ENCODE data around the gene BBX. TPM values are rescaled to one million over a fixed set of nuclear protein-coding genes. Genes with fewer than 3 reads are reported as not detected.

Gene BBX
- total RNA-seq, 1 experiment from 2014 or later, result 14.8 TPM

DNA sequence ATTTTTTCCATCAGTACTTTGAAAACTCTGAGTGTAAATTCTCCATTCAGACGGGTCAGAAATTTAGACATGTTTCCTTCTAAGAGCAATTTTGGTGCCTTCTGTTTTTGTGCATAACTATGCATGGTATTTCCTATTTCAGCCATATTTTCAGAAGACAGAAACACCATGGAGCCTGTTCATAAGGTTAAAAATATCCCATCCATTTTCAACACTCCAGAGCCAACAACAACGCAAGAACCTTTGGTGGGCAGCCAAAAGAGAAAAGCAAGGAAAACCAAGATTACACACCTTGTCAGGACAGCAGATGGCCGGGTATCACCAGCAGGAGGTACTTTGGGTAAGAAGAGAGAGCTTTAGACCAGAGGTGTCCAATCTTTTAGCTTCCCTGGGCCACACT lies 275.6 kb downstream of the BBX start:
- in situ Hi-C loops (cut with HindIII; ENCODE audit: low pct_unique_long_range_greater_than_20kb, low sequenced_read_pairs), result no loop called here
- no peak for DNase-seq (ENCODE audit: low read depth)

DNA sequence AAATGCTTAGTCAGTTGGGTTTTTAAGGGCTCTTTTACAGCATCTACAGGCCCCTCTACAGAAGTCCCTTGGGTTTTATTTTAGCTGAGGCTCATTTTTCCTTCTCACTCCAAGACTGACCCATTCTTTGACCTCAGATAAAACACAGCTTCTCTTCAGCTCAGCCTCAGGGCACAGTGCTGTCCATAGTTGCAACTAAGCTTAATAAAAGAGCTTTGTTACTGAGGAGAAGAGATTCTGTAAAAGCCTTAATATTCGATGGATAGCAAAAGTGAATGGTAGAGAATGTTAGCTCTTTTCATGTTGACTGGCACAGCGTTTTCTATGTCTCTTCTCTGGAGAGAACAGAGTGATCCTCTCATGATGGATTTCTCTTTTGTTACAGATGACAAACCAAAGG lies 277.9 kb downstream of the BBX start:
- no peak for DNase-seq (ENCODE audit: low read depth)
- in situ Hi-C loops (cut with HindIII; ENCODE audit: low pct_unique_long_range_greater_than_20kb, low sequenced_read_pairs), result no loop called here

DNA sequence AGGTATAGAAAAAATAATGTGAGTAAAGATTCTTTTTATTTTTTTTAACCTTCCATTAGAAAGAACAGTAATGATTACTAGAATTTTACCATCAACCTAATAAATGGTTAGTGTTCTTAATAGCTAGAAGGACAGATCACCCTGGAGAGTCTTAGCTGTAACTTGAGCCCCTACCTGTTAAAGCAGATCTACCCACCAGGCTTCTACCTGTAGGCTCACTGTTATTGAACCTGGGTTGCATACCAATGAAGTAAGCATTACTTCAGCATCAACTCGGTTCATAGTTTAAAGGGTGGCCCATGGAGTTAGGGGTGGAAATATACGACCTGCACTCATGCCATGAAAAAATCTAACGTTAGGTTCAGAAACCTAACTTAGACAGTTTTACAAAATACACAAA lies 280.4 kb downstream of the BBX start:
- in situ Hi-C loops (cut with HindIII; ENCODE audit: low pct_unique_long_range_greater_than_20kb, low sequenced_read_pairs), result no loop called here
- no peak for DNase-seq (ENCODE audit: low read depth)

DNA sequence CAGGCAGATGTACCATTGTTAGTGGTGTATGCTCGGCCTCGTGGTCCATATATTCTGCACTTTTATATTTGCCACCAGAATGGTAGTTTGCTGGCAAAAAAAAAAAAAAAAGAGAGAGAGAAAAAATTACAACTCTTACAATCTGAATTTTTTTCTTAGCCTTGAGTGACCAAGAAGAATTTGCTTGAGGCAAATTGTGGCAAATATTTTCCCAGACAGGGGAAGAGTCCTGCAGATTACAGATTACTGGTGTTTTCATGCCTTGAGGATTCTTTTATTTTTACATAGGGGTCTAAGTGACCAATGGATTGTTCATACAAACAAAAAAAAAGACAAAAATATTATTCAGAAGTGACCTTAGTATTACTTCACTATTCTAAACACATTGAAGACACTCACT lies 283.3 kb downstream of the BBX start:
- in situ Hi-C loops (cut with HindIII; ENCODE audit: low pct_unique_long_range_greater_than_20kb, low sequenced_read_pairs), result no loop called here
- DNase-seq (ENCODE audit: low read depth), result no peak

DNA sequence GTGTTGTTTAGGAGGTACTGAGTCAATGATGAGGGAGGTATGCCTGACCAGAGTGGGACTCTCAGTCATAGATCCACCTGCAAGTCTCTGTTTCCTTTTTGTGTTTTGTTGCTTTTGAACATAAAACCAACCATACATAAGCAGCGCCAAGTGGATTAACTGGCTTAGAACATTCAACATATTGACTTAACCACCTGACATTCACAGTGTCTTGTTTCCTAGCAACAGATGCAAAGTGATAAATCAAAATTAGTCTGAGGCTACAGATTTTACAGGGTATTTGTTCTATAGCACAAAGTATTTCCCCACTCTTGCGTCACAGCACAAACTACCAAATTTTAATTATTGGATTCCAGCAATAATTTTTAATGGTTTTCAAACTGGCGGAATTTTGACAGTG lies 283.8 kb downstream of the BBX start:
- in situ Hi-C loops (cut with HindIII; ENCODE audit: low pct_unique_long_range_greater_than_20kb, low sequenced_read_pairs), result no loop called here
- no peak for DNase-seq (ENCODE audit: low read depth)

DNA sequence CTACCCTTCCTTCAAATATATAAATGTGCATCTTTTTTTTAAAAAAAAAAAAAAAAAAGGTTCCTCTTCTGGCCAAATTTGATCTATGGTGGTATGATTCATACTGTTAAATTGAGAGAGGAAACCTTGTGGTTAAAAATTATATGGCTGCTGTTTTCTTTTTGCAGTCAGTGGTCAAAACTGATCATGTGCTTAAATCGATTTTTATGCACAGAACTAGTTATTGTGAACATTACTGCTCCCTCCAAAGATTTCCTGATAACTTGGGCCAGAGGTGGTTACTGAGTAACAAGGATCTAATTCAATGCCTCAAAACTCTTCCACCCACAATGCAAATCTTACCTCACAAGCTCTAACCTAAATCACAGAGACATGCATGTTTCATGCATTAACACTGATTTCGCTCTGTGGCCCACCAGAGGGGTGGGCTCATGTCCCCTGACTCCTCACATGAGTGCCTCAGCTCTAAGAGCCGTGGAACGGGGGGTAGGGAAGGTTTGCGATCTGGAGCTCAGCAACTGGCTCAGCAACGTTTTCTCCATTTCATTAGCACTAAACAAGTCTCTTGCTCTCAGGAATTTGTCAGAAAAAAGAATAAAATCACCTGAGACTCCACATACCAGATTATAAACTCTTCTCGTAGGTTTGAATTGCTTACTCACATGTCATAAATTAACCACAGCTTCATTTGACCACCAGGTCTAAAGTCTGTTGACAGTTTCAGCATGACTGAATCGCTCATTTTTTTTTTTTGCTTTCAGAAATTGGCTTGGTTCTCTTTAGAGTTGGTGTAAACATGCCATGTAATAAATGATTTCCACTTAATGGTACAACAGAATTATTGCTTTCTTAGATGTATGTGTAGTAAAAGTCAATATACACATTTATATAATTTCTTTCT lies 287.7 kb downstream of the BBX start:
- in situ Hi-C loops (cut with HindIII; ENCODE audit: low pct_unique_long_range_greater_than_20kb, low sequenced_read_pairs), result no loop called here
- DNase-seq (ENCODE audit: low read depth), result peak; percentile 63

DNA sequence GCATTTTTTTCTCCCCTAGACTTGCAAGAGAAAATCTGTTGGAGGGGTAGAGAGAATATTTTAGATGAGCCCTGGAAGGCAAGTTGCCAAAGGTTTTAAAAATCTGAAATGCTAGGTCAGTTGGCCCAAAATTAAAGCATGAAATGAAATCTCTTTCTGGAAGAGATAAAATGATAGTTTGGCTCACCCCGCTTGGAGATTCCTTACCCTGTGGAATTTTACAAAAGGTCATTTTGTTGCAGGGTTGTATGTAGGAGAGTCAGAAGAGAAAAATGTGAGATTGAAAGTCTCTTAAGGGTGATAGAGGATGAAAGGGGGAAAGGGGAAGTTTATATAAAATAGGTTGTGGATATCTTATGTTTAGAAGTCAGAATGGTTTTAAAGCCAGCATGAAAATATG lies 290.3 kb downstream of the BBX start:
- DNase-seq (ENCODE audit: low read depth), result no peak
- in situ Hi-C loops (cut with HindIII; ENCODE audit: low pct_unique_long_range_greater_than_20kb, low sequenced_read_pairs), result no loop called here

DNA sequence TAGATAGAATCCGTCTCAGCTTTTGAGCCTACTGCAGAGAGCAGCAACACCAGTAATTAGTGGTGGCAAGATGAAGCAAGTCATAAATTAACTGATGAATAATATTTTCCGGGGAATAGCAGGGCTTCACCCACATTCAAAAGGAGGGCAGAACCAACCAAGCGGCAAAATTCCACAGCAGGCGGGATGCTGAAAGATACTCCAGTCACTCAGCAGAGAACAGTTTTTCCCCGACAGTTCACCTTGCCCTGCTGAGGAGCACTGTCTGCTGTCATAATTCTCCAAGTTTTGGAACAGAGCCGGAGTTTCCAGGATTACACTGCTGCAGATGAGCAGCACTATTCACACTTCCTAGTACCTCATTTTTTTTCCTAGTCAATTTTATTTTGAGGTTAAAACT lies 293.3 kb downstream of the BBX start:
- peak; percentile 84 for DNase-seq (ENCODE audit: low read depth)
- in situ Hi-C loops (cut with HindIII; ENCODE audit: low pct_unique_long_range_greater_than_20kb, low sequenced_read_pairs), result no loop called here

DNA sequence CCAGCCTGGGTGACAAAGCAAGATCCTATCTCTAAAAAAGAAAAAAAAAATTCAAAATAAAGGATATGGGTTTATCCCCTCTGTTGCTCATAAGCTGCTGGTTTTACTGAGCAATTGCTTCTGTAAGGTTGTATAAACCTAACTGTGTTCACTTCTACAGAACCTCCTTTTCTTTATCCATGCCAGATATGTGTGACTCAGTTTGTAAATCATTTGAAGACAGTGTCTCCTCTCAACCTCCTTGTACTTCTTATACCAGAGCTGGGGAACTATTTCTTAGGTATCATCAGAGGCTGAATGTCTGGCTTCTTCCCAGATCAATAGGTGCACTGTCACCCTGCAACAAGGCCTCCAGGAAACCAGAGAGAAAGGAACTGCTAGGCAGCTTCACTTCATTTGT lies 294.3 kb downstream of the BBX start:
- in situ Hi-C loops (cut with HindIII; ENCODE audit: low pct_unique_long_range_greater_than_20kb, low sequenced_read_pairs), result no loop called here
- DNase-seq (ENCODE audit: low read depth), result peak; percentile 28

DNA sequence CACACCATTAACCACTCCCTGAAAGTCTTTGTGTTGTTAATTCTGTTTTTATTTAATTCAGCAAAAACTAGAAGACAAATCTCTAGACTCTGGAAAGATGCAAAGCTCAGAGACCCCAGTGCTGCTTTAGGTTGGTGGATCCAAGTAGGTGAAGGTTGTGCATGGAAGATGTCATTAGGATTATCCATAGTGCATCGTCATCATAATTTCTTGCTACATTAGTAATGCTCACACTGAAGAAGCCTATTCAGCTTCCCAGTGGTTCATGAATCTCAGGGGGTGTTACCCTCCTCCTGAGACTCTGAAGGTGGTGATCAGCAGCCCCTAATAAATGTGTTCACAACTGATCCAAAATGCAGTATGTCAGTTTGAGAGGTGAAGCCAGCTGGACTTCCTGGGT lies 295.3 kb downstream of the BBX start:
- no peak for DNase-seq (ENCODE audit: low read depth)
- in situ Hi-C loops (cut with HindIII; ENCODE audit: low pct_unique_long_range_greater_than_20kb, low sequenced_read_pairs), result no loop called here

DNA sequence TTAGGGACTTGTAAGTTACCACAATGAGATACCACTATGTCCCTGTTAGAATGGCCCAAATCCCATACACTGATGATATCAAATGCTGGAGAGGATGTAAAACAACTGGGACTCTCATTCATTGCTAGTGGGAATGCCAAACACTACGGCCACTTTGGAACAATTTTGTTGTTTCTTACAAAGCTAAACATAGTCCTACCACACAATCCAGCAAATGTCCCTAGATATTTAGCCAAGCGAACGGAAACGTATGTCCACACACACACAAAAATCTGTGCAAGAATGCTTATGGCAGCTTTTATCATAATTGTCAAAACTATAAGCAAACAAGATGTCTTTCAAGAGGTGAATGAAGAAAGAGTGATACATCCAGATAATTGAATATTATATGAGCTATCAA lies 296.9 kb downstream of the BBX start:
- DNase-seq (ENCODE audit: low read depth), result no peak
- in situ Hi-C loops (cut with HindIII; ENCODE audit: low pct_unique_long_range_greater_than_20kb, low sequenced_read_pairs), result no loop called here

DNA sequence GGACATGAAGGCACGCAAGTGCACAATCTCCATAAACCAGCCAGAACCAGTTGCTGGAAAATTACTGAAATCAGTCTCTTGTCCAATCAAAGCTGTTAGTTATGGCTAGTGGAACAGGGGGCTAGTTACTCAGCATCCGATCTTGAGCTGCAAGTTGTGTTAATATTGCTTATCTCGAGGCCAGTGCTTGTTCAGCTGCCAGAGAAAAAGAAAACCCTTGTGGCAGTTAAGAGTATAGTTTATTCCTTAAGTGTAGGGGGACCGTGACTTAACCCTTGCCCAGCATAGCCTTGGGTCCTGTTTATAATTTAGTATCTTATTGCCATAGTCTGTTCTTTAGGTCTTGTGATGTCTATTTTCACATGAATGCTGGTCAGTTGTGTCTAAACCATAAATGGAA lies 299.5 kb downstream of the BBX start:
- in situ Hi-C loops (cut with HindIII; ENCODE audit: low pct_unique_long_range_greater_than_20kb, low sequenced_read_pairs), result no loop called here
- no peak for DNase-seq (ENCODE audit: low read depth)

DNA sequence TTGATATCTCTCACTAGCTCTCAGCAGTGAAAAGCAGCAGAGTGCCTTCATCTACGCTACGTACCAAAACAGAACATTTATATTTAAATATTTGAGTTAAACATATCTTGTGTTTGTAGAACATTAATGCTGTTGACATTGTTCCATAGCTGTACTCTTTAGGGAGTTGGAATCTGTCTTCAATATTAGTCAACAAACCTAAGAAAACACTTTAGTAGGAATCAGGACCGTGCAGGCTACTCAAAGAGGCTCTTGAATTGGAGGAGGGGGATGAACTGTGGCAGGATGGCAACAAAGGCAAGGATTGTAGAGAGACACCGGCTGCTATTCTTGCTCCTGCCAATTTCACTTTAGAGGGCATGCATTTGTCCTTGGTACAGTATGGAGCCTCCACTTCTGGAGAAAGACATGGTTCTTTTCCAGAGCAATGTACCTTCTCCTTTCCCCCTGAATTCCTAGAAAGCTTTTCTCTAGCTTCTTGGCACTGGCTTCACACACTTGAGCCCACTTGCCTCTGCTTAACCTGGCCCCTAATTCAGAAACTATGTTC lies 302.1 kb downstream of the BBX start:
- DNase-seq (ENCODE audit: low read depth), result no peak
- in situ Hi-C loops (cut with HindIII; ENCODE audit: low pct_unique_long_range_greater_than_20kb, low sequenced_read_pairs), result no loop called here

DNA sequence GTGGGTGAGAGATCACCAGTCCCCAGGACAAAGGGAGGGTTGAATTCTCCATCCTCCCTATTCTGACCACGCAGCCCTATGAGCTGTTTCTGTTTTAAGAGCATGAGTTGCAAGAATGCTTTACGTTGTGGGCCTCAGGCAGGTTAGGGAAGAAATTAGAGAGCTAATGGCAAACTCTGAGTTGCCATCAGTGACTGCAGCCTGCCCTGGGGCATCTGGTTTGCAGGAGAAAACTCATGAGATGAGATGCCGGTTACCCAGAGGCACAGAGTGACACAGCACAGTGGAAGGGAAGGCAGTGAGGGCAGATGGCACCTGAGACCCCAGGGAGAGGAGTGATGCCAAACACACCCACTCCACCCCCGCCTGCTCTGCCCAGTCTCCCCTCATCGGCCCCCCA lies 302.8 kb downstream of the BBX start:
- in situ Hi-C loops (cut with HindIII; ENCODE audit: low pct_unique_long_range_greater_than_20kb, low sequenced_read_pairs), result no loop called here

DNA sequence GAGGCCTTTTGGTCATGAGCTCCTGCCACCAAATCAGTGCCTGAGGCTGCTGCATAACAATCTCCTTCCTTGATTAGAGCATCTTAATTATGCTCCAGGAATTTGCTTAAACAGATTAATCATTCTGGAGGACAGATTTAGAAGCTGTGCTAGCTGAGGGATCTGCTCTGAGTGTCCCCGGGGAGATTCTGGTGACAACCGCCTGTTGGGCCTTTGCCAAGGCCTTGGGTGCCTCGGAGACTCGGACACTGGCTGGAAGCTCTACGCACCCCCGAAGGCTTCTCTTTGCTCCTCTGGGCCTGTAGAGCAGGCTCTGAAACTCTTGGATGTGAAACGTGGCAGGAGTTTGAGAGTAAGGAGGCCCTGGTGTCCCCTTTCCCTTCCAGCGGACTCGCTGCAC lies 304.0 kb downstream of the BBX start:
- in situ Hi-C loops (cut with HindIII; ENCODE audit: low pct_unique_long_range_greater_than_20kb, low sequenced_read_pairs), result no loop called here
- DNase-seq (ENCODE audit: low read depth), result no peak

More for the DNA sequence above, 302.8 kb downstream of the BBX start:
- DNase-seq (ENCODE audit: low read depth), result no peak

DNA sequence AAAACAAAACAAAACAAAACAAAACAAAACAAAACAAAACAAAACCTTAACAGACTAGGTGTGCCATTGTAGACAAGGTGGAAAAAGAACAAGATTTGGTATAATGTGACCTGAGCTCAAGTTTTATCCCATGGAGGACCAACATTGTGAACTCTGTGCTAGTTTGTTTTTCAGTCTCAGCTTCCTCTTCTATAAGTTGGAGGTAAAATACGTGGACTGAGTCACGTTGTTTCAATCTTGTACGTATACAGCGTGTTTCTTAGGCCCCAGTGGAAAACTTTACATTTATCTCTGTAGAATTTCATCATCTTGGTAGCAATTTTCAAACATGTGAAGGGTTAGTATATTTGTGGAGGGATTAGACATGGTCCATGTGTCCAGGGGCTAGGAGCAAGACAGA lies 306.4 kb downstream of the BBX start:
- no peak for DNase-seq (ENCODE audit: low read depth)
- in situ Hi-C loops (cut with HindIII; ENCODE audit: low pct_unique_long_range_greater_than_20kb, low sequenced_read_pairs), result no loop called here

DNA sequence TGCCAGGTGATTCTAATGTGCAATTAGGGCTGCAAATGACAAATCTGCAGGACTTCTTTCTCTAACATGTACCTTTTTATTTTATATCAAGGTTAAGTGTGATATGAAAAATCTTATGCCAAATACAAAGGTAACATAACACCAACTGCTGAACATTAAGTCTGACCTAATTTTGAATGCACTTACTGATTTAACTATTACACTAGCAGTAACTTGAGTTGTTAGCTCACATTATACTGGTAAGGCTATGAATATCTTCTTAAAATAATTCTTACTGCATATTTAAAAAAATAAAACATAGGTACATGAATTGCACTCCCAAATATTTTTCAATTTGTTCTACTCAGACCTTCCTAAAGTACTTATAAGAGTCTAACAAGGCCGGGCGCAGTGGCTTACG lies 308.8 kb downstream of the BBX start:
- in situ Hi-C loops (cut with HindIII; ENCODE audit: low pct_unique_long_range_greater_than_20kb, low sequenced_read_pairs), result no loop called here

DNA sequence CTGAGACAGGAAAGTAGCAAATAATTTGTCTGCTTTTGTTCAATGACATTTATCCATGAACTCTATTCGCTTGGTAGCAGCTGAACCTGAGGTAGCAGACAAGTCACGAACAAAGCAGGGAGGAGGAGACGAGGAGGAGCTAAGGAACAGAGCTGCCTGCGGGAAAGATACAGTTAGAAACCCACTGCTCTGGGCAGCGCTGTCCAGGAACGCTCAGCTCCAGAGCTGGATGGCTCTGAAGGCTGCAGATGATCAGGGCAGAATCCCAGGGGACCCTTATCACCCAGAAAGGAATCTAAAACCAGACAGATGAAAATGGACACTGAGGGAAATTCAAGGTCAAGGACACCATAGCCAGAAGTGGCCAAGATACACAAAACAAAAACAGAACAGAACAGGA lies 310.3 kb downstream of the BBX start:
- DNase-seq (ENCODE audit: low read depth), result no peak
- in situ Hi-C loops (cut with HindIII; ENCODE audit: low pct_unique_long_range_greater_than_20kb, low sequenced_read_pairs), result no loop called here

More for the DNA sequence above, 308.8 kb downstream of the BBX start:
- no peak for DNase-seq (ENCODE audit: low read depth)

DNA sequence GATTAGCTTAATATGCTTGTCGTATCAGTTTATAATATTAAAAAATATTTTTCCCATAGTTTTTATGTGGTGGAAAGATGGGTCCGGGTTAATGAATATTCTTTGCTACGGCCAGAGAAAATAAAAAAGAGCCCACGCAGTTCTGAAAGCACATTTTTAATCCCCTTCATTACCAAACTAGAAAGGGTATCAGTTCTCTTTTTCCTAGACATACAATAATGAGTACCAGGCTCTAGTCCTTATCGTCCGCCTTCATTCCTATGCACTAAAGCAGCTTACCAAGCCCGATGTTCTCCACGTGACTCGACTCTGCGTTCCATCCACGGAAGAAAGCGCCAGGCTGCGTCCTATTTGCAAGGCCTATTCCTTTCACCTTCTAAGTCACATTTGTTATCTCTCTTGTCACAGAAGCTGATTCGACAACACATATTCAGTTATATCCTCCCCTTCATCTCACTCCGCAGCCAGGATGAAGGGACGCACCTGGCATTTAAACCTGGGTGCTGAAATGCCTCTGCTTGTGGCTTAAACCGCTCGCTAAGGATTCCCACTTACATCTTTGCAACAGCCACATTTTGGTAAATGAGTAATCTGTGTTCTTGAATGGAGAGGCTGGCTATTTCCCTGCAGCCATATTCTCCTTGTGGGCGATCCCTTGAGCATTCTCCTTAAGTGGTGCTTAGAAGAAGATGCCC lies 311.1 kb downstream of the BBX start:
- no peak for DNase-seq (ENCODE audit: low read depth)
- in situ Hi-C loops (cut with HindIII; ENCODE audit: low pct_unique_long_range_greater_than_20kb, low sequenced_read_pairs), result no loop called here
